ENCODE results near the gene GAMT.
"Not testable (repeated sequence)": the region's sequence is repeated elsewhere in the genome, so short reads cannot be mapped to it uniquely, and the experiment has no call there.

The GAMT gene

DNA sequence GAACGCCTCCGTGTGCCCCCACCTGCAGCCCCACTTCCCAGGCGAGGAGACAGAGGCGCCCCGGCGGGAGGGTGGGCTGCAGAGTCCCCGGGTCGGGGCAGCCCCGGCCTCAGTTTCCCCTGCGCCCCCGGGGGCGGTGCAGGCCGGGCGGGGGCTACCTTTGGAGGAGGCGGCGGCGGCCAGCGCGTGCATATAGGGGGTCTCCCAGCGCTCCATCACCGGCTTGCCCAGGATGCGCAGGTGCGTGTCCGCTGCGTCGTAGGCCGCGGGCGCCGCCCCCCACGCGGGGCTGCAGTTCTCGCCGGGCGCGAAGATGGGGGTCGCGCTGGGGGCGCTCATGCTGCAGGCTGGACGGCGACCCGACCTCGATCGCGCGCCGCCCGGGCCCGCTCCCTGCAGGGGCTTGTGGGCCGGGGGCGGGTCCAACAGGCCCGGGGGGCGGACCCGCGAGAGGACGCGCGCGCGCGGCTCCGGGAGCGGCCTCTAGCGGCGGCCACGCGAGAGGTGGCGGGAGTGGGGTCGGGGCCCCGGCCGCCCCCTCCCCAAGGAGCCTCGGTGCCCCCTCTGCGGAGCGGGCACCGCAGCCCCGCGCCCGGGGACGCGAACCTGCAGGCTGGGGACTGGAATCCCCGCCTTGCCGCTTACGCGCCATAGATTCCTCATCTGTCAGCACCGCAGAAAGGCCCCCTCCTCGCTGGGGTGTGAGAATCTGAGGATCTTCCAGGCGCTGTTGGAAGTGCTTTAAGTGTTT, at the start of gene GAMT:
Gene GAMT (minus strand): TSS at position 405 of the 751 bp plus-strand sequence. CDS start 66 bp downstream, at position 339.
- peak; percentile 43 for DNase-seq

DNA sequence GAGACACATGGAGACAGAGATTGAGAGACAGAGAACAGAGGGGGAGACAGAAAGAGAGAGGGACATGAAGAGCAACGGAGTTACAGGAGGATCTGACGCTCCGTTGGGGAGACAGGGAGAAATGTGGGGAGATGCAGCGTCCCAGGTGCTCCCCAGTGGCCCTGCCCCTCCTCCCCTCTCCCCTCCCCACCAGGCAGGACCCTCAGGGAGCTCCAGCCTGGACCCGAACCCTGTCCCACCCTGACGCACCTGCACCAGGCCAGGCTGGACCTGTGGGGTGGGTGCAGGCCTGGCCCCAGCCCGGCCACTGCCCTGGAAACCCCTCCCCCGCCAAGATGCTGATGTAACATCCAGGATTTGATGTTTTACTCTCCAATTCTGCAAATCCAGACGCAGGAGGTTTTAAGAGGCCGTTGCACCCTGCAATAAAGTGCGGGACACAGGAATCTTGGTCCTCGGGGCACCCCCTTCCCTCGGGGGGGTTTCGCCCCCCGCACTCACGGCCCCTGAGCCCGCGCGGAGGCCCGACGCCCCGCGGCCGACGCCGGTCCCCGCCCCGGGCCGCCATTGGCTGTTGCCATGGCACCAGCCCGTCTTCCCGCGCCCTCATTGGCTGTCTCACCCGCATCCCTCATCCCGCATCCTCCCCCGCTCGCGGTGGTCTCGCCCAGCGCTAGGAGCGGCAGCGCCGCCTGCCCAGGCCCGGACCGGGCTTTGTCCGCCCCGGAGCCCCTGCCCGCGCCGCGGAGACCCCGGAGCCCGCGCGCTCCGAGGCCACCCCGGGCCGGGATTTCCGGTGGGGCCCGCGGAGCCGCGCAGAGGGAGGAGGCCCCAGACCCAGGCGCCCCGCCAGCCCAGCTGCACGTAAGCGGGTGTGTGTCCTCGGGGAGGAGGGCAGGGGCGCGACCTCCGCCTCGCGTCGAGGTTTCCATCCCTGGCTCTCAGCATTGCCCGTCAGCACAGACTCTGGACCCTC, 48.4 kb upstream of the GAMT start, which contains the start of gene APC2:
Gene APC2 (plus strand): TSS at position 655 of the 976 bp plus-strand sequence. CDS start 2,881 bp downstream, outside the sequence.
- no peak for DNase-seq

DNA sequence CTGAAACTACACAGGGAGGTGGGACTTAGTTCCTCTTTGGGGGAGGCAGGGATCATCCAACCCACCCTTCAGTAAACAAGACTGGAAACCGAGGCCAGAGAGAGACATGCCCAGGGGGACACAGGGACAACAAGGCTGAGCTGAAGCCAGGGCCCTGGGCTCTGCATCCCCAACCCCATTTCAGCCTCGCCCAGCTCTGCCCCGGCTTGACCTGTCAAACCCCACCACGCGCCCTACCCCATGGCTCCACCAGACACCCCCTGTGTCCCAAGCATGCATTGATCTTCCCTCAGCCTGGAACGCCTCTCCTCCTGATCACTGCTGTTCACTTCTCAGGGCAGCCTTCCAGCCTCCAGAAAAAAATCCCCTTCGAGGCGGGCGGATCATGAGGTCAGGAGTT, 46.6 kb upstream of the GAMT start:
- no peak for DNase-seq

DNA sequence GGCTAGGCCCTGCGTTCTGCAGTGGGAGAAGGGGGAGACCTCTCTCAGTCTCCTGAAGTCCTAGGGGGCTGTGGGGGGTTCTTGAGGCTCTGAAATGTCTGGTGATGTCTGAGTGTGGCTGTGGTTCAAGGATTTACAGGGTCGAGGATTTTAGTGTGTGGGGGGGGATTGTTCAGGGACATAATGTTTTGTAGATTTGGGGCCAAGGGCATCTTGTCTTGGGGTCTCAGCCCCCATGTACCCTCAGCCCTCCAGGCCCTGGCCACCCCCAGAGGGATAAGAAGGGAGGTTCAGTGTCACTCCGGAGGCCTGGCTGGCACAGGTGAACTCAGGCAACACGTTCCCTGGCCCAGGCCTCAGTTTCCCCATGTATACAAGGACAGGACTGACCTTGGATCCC, 46.2 kb upstream of the GAMT start:
- no peak for DNase-seq

DNA sequence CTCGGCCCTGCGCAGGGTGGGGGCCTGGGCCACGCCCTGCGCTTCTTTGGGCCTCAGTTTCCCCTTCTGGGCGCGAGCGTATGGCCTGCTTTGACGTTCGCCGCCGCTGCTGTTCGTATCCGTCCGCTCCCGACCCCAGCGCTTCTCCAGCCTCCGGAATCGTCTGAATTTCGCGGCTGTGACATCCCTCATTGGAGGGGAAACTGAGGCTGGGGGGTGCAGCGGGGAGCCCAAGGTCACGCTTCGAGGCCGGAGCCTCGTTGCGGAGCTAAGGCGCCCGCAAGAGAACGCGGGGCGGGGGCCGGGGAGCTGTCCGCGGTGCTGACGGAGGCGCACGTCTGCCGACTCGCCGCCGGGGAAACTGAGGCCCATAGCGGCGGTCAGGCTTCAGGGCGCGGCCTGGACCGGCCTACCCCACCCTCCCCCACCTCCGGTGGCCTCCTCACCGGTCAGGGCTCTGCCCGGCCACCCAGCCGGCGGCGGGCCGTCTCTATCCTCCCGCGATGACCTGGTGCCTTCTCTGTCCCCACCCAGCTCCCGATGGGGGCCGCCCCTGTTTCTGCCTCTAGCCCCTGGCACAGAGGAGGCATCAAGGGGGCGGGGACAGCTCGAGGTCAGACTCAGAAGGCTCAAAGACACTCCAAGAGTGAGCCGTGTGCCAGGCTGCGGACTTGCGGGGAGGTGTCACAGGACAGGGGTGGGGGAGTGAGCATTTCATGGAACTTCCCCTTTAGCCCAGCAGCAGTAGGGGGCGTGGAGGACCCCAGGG, 45.6 kb upstream of the GAMT start:
- no peak for DNase-seq

DNA sequence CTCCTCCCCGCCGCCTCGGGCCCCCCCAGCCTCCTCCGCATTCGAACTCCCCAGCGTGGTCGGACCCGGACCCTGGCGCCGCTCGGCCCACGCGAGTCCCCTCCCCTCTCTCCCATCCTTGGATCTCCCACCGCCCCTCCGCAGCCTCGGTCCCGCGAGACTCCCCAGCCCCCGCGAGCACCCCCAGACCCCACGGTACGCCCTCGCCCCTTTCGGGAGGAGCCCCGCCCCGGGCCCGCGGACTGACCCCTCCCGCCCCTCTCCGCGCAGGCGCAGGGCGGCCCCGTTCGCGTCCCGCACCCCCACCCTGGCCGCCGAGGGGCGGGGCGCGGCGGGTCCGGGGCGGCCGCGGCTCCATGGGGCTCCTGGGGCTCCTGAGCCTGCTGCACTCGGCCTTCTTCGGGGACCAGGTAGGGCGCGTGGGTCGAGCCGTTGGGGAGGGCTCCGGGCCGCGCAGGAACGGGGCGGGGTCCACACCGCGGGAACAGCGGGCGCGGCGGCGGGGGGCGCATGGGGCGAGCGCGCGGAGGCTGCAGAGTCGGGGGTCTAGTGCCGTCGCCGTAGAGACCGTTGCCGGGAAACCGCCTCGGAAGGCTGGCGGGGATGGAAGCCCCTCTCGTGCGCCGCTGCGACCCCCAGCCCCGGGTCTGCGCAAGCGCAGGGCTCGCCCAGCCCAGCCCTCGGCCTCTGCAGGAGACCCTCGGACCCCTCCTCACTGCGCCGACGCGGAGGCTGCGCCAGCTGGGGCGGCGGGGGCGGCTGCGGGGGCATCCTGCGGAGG, 44.8 kb upstream of the GAMT start:
- DNase-seq: no peak

DNA sequence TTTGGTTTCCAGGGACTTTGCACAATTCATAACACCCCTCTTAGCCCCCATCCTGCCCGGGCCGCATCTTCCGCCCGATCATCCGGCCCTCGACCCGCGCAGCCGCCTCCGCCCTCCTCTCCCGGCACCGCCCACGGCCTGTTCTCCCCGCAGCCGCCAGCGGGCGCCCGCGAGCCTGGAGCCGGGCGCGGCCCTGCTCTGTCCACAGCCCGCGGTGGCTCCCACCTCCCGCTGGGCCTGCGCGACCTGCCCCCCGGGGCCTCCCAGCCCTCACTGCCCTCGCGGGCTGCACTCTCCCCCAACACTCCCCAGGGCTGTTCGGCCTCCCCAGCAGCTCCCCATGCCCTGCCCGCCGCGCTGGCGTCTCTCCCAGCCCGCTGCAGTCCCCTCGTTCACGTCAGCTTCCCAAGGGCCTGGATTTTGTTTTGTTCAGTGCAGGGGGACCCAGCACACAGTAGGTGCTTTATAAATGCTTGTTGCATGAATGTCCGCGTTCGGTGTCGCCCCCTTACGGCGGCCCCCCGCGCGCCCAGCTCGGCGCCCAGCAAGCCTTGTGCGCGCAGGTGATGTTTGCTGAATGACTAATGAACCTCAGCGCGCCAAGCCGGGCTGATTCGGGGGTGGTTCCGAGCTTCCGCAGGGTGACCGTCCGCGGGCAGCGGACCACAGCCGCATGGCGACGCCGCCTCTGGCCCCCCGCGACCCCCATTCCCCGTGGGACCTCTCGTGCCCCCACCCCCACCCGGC, 44.0 kb upstream of the GAMT start:
- peak; percentile 6 for DNase-seq

DNA sequence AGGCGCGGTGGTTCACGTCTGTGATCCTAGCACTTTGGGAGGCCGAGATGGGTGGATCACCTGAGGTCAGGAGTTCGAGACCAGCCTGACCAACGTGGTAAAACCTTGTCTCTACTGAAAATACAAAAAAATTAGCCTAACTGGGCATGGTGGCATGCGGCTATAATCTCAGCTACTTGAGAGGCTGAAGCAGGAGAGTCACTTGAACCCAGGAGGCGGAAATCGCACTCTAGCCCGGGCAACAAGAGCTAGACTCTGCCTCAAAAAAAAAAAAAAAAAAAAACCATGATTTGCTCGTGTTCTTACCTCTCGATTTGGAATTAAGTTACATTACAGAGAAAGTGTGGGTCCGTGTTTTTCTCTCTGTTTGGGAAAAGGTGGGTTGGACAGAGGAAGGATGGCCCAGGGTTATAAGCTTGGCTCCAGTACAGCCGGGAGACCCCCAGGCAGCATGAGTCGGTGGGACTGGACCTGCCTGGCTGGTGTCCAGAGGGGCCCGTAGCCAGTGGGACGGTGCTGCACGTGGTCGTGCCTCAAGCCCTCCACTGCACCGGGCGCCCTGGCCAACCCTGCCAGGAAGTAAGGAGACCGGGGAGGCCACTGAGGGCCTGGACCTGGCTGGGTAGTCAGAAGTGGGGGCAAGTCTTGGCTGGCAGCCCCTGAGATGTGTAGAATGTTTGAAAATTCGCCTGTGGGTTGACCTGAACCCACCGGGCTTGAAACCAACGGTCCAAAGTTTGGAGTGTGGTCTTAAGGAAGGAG, 40.5 kb upstream of the GAMT start:
- DNase-seq: no peak

DNA sequence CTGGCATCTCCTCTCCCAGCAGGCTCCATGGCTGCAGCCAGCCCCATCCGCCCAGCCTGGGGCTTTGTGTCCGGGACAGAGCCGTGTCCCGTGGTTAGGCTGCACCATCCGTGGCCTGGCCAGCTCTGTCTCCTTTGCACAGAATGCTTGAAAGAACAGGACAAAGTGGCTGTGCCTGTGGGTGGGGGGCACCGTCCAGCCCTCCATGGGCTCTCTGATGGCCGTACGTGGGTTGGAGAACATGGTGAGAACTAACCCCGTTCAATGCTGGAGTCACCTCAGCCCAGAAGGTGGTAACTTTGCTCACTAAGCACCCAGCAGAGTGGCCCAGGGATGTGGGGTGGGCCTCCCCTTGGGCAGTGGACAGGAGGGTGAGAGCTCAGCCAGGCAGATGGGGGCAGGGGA, 39.7 kb upstream of the GAMT start:
- DNase-seq: no peak

DNA sequence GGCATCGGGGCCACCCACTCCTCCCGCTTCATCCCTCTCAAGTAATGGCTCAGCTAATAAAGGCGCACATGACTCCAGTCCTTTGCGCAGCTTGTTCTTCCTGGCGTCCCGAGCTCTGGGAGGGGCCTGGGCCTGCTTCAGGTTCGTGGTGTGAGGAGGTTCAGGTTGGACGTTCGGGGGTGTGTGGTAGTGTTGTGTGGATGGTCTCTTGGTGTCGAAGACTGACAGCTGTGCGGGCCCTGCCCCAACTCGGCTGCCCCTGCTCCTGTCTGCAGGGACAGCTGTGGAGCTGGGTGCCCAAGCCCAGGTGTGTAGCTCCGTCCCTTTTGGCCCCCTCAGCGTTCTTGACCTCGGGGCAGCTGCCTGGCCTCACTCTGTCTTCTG, 39.1 kb upstream of the GAMT start:
- DNase-seq: no peak

DNA sequence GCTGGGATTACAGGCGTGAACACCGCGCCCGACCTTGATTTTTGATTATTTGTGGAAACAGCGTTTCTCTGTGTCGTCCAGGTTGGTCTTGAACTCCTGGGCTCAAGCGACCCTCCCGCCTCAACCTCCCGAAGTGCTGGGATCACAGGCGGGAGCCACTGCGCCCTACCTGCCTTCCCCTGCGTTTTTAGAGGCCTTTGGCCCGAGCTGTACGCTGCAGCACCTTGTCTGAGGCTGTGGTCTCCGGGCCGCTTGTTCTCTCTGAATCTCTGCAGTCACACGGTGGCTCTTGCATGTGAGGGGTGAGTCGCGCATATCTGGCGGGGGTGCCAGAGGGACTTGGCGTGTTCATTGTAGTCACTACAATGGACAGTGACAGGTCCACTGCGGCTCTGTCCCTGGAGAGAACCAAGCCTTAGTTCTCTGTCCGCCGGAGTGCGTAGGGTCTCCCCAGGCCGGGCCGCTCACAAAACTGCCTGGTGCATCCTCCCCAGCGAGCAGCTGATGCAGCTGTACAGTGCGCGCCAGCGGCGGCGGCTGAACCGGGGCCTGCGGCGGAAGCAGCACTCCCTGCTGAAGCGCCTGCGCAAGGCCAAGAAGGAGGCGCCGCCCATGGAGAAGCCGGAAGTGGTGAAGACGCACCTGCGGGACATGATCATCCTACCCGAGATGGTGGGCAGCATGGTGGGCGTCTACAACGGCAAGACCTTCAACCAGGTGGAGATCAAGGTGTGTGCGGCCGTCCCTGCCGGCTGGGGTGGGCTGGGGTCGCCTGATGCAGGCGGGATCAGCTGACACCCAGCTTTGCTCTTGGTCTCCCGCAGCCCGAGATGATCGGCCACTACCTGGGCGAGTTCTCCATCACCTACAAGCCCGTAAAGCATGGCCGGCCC, 38.4 kb upstream of the GAMT start:
- not testable (repeated sequence) for DNase-seq

DNA sequence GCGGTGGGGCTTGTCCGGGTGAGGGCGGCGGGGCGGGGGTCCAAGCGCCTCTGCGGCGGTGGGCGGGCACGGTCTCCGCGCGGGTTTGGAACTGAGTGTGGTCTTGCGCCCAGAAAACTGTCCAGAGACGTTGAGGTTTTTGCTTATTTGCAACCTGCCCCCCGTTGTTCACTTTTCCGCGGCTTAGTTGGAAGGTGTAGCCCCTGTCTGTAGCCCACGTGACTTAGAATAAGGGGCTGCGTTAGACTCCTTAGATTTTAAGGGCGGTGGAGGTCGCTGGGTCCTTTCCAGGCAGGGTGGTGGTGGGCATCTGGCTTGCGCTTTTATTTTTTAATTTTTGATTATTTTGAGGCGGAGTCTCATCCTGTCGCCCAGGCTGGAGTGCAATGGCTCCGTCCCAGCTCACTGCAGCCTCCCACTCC, 37.6 kb upstream of the GAMT start:
- no peak for DNase-seq

DNA sequence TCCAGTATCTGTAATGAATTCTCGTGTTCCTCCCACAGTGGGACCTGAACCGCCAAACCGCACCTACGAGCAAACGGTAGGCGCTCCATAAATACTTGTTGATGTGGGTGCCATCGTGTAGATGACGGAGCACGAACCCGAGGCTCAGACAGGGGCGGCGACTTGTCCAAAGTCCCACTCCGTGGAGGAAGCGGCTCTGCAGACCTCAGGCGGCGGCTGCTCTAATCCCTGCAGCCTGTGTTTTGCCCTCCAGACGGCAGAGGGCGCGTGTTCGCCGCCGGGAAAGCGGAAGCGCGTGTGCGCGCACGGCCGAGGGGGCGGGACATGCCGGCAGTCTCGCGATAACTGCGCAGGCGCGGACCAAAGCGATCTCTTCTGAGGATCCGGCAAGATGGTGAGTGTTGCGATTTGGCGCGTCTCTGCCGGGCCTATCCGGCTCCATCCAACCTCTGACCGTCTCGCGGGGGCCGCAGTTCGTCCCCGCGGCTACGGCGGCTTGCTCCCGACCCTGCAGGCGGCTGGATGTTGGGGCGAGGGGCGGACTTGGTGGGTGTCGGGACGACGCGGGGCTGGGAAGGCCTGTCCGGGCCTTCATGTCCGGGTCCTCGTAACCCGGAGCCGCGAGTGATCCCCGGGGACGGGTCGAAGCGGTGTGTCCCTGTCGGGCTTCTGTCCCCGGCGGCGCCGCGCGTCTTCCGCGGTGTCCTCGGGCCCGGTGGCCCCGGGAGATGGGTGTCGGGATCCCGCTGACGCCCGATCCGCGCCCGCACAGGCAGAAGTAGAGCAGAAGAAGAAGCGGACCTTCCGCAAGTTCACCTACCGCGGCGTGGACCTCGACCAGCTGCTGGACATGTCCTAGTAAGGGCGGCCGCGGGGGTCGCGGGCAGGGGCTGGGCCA, 36.9 kb upstream of the GAMT start, which contains the start of gene RPS15:
Gene RPS15 (plus strand): TSS at position 362 of the 898 bp plus-strand sequence. CDS start 30 bp downstream, at position 392.
- peak; percentile 48 for DNase-seq

DNA sequence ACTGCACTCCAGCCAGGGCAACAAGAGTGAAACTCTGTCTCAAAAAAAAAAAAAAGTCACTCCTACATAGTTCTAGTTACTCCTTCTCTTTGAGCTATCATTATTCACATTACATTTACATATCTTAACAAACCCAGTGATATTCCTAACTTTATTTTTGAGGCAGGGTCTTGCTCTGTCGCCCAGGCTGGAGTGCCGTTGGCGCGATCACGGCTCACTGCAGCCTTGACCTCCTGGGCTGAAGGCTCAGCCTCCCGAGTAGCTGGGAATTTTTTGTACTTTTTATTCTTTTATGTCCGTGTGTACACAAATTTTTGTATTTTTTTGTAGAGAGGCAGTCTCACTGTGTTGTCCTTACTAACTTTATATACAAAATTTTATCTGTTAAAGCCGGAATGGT, 36.3 kb upstream of the GAMT start:
- no peak for DNase-seq

DNA sequence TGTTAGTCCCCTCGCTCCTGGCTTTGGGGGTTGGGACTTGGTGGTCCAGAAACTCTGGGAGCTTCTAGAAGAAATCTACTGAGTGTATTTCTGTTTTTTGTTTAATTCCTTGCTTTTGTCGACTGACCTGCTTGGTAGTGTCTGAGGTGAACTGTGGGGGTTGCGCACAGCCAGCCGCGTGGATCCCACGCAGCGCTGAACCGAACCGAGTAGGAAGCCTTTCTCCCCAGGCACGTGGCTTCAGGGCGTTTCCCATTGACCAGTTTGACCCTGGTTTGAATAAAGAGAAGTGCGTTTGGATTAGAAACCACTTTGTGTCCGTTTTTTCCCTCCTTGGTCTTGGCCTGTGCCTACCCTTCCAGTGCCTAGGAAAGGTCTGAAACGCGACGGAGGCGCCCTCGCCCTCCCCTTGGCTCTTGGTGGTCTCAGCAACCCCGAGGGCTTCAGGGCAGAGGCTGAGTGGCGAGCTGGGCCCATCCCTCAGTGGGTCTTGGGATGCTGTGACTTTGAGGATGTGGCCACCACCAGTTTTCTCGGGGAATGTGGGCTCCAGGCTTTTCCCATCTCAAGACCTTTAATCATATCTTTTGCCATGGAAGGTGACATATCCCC, 34.1 kb upstream of the GAMT start:
- no peak for DNase-seq

DNA sequence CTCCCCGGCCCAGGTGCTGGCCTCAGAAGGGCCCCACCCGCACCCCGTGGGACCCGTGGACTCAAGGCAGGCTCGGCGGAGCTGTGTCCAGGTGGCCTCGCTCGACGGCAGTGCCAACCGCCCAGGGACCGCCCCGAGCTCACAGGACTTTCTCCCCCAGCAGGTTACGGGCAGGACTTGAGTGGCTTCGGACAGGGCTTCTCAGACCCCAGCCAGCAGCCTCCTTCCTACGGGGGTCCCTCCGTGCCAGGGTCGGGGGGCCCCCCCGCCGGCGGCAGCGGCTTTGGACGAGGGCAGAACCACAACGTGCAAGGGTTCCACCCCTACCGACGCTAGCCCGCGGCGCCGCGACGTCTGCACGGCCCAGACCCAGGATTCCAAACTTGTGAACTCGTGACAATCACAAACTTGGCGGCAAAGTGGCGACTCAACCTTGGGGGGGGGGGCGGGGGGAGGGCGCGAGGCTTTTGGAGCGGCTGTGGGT, 33.3 kb upstream of the GAMT start:
- DNase-seq: no peak

DNA sequence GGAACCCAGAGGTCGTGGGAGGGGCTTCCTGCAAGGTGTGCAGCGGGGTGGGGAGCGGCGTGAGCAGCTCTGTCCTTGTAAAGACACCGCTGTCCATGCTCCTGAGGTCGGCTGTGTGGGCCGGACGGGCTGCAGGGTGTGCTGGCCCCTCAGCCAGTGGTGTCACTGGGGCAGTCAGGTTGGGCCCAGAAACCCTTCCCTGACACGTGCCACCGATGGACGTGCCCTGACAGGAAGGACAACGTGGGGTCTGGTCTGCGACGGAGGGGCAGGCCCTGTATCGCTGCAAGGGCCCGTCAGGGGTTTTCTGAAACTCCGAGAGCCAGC, 32.7 kb upstream of the GAMT start:
- no peak for DNase-seq
